ENCODE measurements around the gene ABLIM1. TPM values are rescaled to one million over a fixed set of nuclear protein-coding genes. Genes with fewer than 3 reads are reported as not detected.

Gene ABLIM1
- total RNA-seq, 1 donor from 2014 or later, result 35.8 TPM

DNA sequence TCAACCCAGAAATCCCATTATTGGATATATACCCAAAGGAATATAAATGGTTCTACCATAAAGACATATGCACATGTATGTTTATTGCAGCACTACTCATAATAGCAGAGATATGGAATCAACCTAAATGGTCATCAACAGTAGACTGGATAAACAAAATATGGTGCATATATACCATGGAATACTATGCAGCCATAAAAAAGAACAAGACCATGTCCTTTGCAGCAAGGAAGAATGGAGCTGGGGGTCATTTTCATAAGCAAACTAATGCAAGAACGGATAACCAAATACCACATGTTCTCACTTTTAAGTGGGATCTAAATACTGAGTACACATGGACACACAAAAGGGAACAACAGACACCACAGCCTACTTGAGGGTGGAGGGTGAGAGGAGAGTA, 251.6 kb downstream of the ABLIM1 start:
- peak overlapping the region; percentile 86 for H3K4me3 Mint-ChIP-seq
- H3K4me1 Mint-ChIP-seq, result peaks cover 48% of the 10 kb centered on the region
- H3K36me3 Mint-ChIP-seq (ENCODE audit: low read depth), result no peaks in the 10 kb centered on the region
- TF ChIP-seq, protein P1, sequence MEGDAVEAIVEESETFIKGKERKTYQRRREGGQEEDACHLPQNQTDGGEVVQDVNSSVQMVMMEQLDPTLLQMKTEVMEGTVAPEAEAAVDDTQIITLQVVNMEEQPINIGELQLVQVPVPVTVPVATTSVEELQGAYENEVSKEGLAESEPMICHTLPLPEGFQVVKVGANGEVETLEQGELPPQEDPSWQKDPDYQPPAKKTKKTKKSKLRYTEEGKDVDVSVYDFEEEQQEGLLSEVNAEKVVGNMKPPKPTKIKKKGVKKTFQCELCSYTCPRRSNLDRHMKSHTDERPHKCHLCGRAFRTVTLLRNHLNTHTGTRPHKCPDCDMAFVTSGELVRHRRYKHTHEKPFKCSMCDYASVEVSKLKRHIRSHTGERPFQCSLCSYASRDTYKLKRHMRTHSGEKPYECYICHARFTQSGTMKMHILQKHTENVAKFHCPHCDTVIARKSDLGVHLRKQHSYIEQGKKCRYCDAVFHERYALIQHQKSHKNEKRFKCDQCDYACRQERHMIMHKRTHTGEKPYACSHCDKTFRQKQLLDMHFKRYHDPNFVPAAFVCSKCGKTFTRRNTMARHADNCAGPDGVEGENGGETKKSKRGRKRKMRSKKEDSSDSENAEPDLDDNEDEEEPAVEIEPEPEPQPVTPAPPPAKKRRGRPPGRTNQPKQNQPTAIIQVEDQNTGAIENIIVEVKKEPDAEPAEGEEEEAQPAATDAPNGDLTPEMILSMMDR (conservative IDR thresholded peaks at IDR 0.05), result no peak
- peaks cover 46% of the 10 kb centered on the region for H3K27me3 Mint-ChIP-seq (ENCODE audit: low read depth)
- H3K9me3 Mint-ChIP-seq, result no peaks in the 10 kb centered on the region
- DNase-seq (ENCODE audit: low read depth, low spot score), result no peak
- no peak overlapping the region for H3K27ac Mint-ChIP-seq (ENCODE audit: unreplicated experiment)

DNA sequence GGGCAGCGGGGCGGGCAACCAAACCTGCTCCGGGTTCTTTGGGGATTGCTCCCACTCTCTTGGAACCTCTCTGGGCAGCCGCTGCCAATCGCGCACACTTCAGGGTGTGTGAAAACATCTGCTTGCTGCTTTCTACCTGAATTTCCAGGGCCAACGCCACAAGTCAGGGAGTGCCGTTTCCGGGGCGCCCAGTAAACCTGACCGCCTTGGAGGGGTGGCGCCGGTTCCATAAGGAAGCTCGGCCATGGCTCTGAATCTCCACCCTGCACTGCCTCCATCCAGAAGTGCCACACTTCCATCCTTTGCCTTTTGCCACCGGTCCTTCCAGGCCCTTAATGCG, 253.1 kb downstream of the ABLIM1 start:
- no peaks in the 10 kb centered on the region for H3K36me3 Mint-ChIP-seq (ENCODE audit: low read depth)
- TF ChIP-seq, protein P1 (conservative IDR thresholded peaks at IDR 0.05), result no peak
- peak overlapping the region; percentile 86 for H3K4me3 Mint-ChIP-seq
- no peaks in the 10 kb centered on the region for H3K9me3 Mint-ChIP-seq
- no peak overlapping the region for H3K27ac Mint-ChIP-seq (ENCODE audit: unreplicated experiment)
- H3K4me1 Mint-ChIP-seq, result peaks cover 61% of the 10 kb centered on the region
- no peak for DNase-seq (ENCODE audit: low read depth, low spot score)
- peaks cover 58% of the 10 kb centered on the region for H3K27me3 Mint-ChIP-seq (ENCODE audit: low read depth)

DNA sequence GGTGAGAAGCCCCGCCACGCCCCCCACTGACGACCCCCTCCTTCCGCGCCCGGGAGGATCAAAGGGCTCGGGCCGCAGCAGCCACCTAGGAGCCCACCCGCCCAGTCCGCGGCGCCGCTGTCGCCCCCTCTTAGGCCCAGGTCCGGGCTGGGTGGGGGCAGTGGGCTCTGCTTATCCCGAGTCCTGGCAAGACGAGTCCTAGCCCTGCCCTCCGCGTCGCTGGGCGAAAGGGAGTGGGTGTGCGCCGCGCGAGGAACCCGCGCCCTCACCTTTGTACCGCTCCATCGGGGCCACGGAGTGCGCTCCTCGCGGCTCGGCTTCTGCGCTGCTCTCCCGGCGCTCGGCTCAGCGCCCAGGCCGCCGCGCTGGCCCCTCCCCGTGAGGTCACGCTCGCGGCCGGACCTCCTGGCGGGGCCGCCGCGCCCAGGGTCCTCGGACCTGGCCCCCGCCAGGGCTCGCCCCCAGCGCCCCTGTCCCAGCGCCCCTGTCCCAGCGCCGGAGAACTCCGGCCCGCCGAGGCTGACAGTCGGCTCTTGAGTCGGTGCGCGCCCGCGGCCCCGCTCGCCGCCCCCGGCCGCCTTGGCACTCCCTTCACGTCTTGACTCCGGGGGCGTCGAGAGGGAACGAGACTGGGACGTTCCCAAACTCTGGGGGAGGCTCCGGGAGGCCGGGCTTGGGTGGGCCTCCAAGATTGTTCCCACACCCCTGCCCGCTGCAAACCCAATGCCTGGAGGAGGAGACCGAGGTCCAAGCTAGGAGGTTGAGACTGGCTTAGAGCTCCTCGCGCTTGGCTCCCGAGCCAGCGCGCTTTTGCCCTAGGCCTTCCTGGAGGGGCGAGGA, 253.7 kb downstream of the ABLIM1 start, which contains the start of gene AFAP1L2:
TSS of gene AFAP1L2 (minus strand) at position 332 of the 840 bp plus-strand sequence. CDS start at position 285, 47 bp downstream.
- Mint-ChIP-seq H3K27me3 (ENCODE audit: low read depth) (peaks cover 58% of the 10 kb centered on the region), H3K27ac (ENCODE audit: unreplicated experiment) (peak within 1 kb of the TSS; percentile 5), H3K9me3 (no peaks in the 10 kb centered on the region), H3K4me1 (peaks cover 65% of the 10 kb centered on the region), H3K36me3 (ENCODE audit: low read depth) (no peaks in the 10 kb centered on the region), H3K4me3 (peak within 1 kb of the TSS; percentile 92)
- TF ChIP-seq, protein P1 (conservative IDR thresholded peaks at IDR 0.05), result no peak
- DNase-seq (ENCODE audit: low read depth, low spot score), result peak; percentile 13

DNA sequence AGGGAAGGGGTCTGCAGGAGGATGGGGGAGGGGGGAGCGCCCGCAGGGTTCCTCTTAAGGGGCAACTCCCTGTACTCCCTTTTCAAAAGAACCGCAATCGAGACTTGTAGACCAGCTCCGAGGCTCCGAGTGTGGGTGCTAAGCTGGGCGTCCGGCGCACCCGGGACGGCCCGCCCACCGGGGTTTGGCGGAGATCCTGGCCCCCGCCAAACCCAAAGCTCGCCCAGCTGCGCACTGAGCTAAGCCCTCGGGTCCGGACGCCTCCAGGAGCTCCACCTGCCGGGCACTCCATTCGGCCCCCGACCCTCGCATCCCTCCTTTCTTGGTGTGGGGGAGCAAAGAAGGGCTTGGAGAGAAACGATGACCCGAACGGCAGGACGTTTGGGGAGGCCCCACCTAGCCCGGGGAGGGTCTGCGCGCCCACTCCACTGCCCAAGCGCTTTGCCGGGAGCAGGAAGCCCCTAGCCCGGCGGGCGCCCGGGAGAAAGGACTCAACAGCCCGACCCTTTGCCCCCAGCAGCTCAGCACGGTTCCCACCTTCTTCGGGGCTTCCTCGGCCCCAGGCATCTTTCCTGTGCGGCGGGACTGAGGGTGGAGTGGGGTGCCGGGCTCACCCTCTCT, 254.4 kb downstream of the ABLIM1 start:
- Mint-ChIP-seq H3K36me3 (ENCODE audit: low read depth) (no peaks in the 10 kb centered on the region), H3K9me3 (no peaks in the 10 kb centered on the region), H3K27ac (ENCODE audit: unreplicated experiment) (no peak overlapping the region), H3K4me3 (peak overlapping the region; percentile 92), H3K4me1 (peaks cover 65% of the 10 kb centered on the region), H3K27me3 (ENCODE audit: low read depth) (peaks cover 59% of the 10 kb centered on the region)
- TF ChIP-seq, protein P1 (conservative IDR thresholded peaks at IDR 0.05), result no peak
- peak; percentile 12 for DNase-seq (ENCODE audit: low read depth, low spot score)

DNA sequence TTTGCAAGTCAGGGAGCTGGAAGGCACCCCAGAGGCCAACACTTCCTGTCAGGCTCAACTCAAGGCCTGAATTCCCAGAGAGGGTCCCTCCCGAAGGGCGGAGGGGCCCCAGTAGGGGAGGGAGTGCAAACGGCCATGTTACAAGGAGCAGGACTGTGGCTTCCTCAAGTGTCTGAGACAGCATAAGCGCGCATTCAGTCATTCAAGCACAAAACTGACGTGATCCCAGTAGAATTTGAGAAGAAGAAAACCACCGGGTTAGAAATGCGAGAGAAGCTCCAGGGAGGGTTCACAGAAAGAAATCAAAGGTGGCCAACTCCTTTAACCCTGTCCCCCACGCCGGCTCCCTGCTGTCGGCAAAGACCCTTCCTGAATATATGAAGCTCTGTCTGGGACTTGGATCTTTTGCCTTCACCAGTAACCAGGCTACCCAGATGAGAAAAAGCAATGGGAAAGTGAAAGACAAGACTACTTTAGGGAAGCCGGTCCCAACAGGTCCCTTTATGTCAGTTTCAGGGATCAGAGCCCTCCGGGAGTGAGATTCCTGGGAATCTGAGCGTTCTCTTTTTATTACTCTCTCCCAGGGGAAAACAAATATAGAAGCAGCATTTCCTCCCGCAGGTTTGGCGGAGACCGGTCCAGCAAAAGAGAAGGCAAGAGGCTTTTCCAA, 255.1 kb downstream of the ABLIM1 start:
- H3K9me3 Mint-ChIP-seq, result no peaks in the 10 kb centered on the region
- H3K36me3 Mint-ChIP-seq (ENCODE audit: low read depth), result no peaks in the 10 kb centered on the region
- peaks cover 59% of the 10 kb centered on the region for H3K27me3 Mint-ChIP-seq (ENCODE audit: low read depth)
- H3K27ac Mint-ChIP-seq (ENCODE audit: unreplicated experiment), result peak overlapping the region; percentile 5
- peaks cover 64% of the 10 kb centered on the region for H3K4me1 Mint-ChIP-seq
- H3K4me3 Mint-ChIP-seq, result peak overlapping the region; percentile 92
- peak; percentile 16 for DNase-seq (ENCODE audit: low read depth, low spot score)
- TF ChIP-seq, protein P1 (conservative IDR thresholded peaks at IDR 0.05), result no peak
